Kidney capillary endothelial cell (primary cell): ENCODE results near the gene ARHGAP26.
A peak's percentile ranks its signal among the peaks of the same experiment; 100 is the strongest.

ENCODE experiments used
- DNase-seq: peaks from one replicate; pipeline ENCODE4 v3.0.0-alpha.2; 2018; ENCODE audit warnings: low spot score

The ARHGAP26 gene

GRCh38 chr5:143120460-143121134 is 350.4 kb downstream of the ARHGAP26 start:
- no peak for DNase-seq

GRCh38 chr5:143121135-143121475 is 350.9 kb downstream of the ARHGAP26 start:
- DNase-seq = no peak

- no peak for DNase-seq
Observed at GRCh38 chr5:143124593-143124992, 354.4 kb downstream of the ARHGAP26 start.

GRCh38 chr5:143126174-143127019 is 356.2 kb downstream of the ARHGAP26 start:
- peak; percentile 96 for DNase-seq

- no peak for DNase-seq
Observed at GRCh38 chr5:143128412-143129071, 358.4 kb downstream of the ARHGAP26 start.

- no peak for DNase-seq
Observed at GRCh38 chr5:143129203-143129602, 359.0 kb downstream of the ARHGAP26 start.

- DNase-seq = no peak
Observed at GRCh38 chr5:143129910-143130612, 359.9 kb downstream of the ARHGAP26 start.

- no peak for DNase-seq
Observed at GRCh38 chr5:143130613-143131305, 360.6 kb downstream of the ARHGAP26 start.

- no peak for DNase-seq
Observed at GRCh38 chr5:143131972-143132371, 361.8 kb downstream of the ARHGAP26 start.

- DNase-seq = no peak
Observed at GRCh38 chr5:143132739-143133138, 362.6 kb downstream of the ARHGAP26 start.

GRCh38 chr5:143133721-143134120 is 363.5 kb downstream of the ARHGAP26 start:
- no peak for DNase-seq

- DNase-seq = no peak
Observed at GRCh38 chr5:143134269-143134668, 364.1 kb downstream of the ARHGAP26 start.

- DNase-seq = no peak
Observed at GRCh38 chr5:143134900-143135299, 364.7 kb downstream of the ARHGAP26 start.

GRCh38 chr5:143135832-143136551 is 365.8 kb downstream of the ARHGAP26 start:
- no peak for DNase-seq

GRCh38 chr5:143138839-143139238 is 368.7 kb downstream of the ARHGAP26 start:
- no peak for DNase-seq

- no peak for DNase-seq
Observed at GRCh38 chr5:143139585-143139984, 369.4 kb downstream of the ARHGAP26 start.

- no peak for DNase-seq
Observed at GRCh38 chr5:143140492-143141203, 370.5 kb downstream of the ARHGAP26 start.

- DNase-seq = no peak
Observed at GRCh38 chr5:143141652-143142051, 371.5 kb downstream of the ARHGAP26 start.

- DNase-seq = no peak
Observed at GRCh38 chr5:143142596-143143435, 372.6 kb downstream of the ARHGAP26 start.
